ENCODE data around the gene MAGEB6.
"Not testable (repeated sequence)": the region's sequence is repeated elsewhere in the genome, so short reads cannot be mapped to it uniquely, and the experiment has no call there.

The MAGEB6 gene, protein sequence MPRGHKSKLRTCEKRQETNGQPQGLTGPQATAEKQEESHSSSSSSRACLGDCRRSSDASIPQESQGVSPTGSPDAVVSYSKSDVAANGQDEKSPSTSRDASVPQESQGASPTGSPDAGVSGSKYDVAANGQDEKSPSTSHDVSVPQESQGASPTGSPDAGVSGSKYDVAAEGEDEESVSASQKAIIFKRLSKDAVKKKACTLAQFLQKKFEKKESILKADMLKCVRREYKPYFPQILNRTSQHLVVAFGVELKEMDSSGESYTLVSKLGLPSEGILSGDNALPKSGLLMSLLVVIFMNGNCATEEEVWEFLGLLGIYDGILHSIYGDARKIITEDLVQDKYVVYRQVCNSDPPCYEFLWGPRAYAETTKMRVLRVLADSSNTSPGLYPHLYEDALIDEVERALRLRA

DNA sequence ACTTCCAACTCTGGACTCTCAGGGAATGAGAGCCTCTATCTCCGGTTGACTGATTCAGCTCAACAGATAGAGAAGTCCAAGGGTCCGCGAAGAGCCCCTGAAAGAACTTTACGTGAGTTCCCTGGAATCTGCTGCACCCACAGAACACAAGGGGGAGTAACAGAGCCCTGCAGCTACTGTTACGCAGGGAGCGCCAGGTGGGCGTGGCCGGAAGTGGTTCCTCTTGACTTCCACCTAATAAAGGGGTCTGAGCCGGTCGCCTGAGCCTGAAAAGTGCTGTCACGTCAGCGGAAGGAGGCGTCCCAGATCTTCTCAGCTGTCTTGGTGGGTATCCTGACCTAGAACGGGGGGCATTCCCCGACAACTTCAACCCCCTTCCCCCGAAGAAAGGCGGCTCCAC lies at the start of gene MAGEB6:
Gene MAGEB6, plus strand, starts transcription at position 237 of the 400 bp plus-strand sequence. CDS start 1,407 bp downstream, outside the sequence.
- no peak for DNase-seq

DNA sequence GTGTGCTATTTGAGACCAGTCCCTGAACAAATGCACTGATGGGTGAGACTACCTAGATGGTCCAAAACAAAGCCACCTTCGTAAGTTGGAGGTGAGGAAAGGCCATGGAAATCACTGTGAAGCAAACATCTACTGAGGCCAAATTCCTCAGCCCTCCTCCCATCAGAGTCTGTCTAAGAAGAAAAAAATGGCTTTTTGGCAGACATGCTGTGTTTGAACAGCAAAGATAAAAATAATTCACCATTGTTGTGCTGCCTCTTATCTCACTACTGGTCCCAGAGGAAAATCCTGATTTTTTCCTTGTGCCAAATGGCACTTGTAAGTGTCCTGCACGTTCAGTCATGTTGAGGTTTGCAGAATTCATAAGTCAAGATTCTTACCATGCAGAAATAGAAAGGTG lies 46.2 kb upstream of the MAGEB6 start:
- no peak for DNase-seq

DNA sequence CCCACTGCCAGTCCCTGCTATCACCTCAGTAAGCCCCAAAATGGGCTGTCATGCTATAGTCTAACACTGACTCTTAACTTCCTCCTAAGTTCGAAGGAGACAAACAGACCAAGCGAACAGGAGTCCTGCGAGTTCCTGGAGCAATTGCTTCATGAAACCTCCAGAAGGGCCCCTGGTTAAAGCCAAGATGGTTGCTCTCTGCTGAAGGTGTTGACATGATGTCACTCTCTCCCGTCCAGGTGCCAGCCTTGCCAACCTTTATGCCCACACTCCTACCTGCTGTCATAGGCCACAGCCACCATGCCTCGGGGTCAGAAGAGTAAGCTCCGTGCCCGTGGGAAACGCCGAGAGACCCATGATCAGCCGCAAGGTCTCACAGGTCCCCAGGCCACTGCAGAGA lies 31.9 kb upstream of the MAGEB6 start, which contains the start of gene MAGEB6B:
Gene MAGEB6B, plus strand, starts transcription at position 301 of the 400 bp plus-strand sequence. Its CDS starts 0 bp downstream, at position 301.
- no peak for DNase-seq

DNA sequence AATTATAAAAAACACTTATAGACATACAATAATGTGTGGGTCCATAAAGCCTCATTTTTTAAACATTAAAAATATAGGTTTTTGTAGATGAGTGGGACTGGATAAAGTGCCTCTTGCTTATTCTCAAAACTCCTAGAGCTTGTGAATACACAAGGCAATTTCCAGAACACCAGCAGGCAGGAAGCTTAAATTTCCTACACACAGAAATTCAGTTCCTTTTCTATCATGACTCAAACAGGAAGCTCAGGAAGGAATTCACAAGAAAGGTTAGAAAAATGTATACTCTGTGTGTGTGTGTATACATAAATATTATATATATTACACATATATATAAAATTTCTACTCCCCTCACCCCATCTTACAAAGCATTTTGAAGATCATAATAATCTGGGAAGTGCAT lies 11.3 kb downstream of the MAGEB6 start:
- DNase-seq: no peak

DNA sequence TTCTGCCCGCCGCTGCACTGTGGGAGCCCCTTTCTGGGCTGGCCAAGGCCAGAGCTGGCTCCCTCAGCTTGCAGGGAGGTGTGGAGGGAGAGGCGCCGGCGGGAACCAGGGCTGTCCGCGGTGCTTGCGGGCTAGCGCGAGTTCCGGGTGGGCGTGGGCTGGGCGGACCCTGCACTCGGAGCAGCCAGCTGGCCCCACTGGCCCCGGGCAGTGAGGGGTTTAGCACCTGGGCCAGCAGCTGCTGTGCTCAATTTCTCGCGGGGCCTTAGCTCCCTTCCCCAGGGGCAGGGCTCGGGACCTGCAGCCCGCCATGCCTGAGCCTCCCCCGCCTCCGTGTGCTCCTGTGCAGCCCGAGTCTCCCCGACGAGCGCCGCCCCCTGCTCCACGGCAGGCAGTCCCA lies 12.5 kb downstream of the MAGEB6 start:
- DNase-seq: not testable (repeated sequence)

DNA sequence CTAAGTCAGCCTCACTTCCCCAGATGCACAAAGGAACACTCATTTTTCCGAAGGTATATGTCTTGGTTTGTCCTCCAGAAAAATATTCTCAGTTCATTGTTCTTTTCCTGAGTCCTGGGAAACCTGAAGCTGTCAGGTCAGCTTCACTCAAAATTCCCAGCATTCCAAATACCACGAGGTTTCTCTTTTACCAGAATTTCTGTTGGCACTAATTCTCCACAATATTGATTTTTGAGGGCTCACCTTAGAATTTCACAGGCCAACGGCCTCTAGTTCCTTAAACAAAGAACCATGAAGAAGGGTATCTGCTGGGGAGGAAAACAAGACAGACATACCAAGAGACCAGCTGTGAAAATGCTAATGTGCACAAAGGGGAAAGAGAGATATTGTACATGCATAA lies 15.8 kb downstream of the MAGEB6 start:
- no peak for DNase-seq

DNA sequence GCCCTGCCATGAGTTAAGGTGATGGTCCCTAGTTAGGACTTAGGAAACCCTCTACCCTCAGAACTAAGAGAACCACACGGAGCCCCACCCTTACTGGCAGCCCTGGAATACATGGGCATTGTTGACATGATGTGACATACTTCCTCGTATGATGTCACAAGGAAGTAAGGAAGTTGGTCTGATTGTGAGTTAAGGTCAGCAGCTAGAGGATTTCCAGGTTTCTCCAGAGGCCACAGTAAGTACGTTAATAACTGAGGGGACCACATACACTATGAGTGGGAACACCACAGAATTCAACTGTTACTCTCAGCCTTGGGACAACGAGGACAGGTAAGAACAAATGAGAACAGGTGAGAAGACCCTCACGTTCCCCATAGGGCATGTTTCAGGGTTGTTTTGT lies 23.6 kb downstream of the MAGEB6 start, which contains the start of gene MAGEB5:
Gene MAGEB5, plus strand, starts transcription at position 301 of the 400 bp plus-strand sequence. CDS start 1,133 bp downstream, outside the sequence.
- no peak for DNase-seq

DNA sequence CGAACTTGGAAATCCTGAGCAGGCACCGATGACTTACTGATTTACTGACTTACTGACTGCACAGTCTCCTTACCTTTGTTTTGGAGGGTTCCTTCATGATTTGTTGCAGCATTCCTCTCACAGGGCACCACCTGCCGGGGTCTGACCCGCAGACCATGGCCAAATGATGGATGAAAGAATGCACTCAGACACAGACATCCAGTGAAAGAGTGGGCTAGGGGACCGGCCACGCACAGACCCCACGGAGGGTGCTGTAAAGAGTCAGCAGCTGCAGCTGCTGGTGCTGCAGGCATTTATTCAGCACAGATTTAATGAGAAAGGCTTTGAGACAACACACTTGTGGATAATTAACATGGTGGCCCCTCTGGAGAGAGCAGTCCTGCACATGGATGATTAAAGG lies 27.1 kb downstream of the MAGEB6 start:
- no peak for DNase-seq

DNA sequence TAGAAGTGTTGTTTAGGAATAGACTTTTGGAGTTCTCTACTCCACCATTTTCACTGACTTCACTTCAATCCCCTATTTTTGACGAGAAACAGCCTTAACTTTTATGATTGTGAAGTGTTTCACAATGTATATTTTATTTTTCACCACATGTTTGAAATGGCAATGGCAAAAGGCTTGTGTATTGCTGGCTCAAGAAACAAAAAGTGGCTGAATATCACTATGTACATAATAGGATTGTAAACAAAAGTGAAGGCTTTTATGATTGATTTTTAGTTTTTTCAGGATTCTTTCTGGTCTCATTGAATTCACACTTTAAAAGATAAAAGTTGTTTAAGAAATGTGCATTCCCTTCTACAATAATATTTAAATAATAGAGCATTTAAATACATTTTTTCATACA lies 41.9 kb downstream of the MAGEB6 start:
- no peak for DNase-seq
